Astrocyte (in vitro differentiated cells and primary cell): Measurements from ENCODE around the gene ADD3. TPM values are rescaled to one million over a fixed set of nuclear protein-coding genes. Genes with fewer than 3 reads are reported as not detected.

ENCODE experiments used
- DNase-seq: peaks from one replicate; pipeline ENCODE4 v3.0.0-alpha.2; 2010; ENCODE audit warnings: low read depth
- FAIRE-seq: peaks from 2 replicates; lab custom pipeline; 2011; peaks lifted over from hg19 to GRCh38; lab: Jason Lieb, UNC
- H2AFZ ChIP-seq: 2 replicates; pipeline ENCODE4 v1.6.0; 2012; ENCODE audit warnings: low read depth, low read length, inconsistent platforms
- H3K27ac ChIP-seq: 2 replicates; pipeline ENCODE4 v1.5.1; 2011; ENCODE audit warnings: low read depth, low read length, inconsistent platforms
- H3K27me3 ChIP-seq: 2 replicates; pipeline ENCODE4 v1.6.0; 2011; ENCODE audit warnings: low read length, inconsistent platforms; ENCODE audit not compliant: insufficient read depth
- H3K36me3 ChIP-seq: 2 replicates; pipeline ENCODE4 v1.5.1; 2011; ENCODE audit warnings: low read length, inconsistent platforms; ENCODE audit not compliant: insufficient read depth
- H3K4me1 ChIP-seq: 2 replicates; pipeline ENCODE4 v1.5.1; 2011; ENCODE audit warnings: low read length, inconsistent platforms; ENCODE audit not compliant: insufficient read depth
- H3K4me2 ChIP-seq: 2 replicates; pipeline ENCODE4 v1.6.0; 2012; ENCODE audit warnings: low read length, inconsistent platforms
- H3K4me3 ChIP-seq: 2 replicates; pipeline ENCODE4 v1.5.1; 2011; ENCODE audit warnings: low read depth, mild to moderate bottlenecking, low read length, inconsistent platforms; ENCODE audit not compliant: insufficient read depth
- H3K79me2 ChIP-seq: 2 replicates; pipeline ENCODE4 v1.6.0; 2012; ENCODE audit warnings: mild to moderate bottlenecking, low read length, inconsistent platforms; ENCODE audit not compliant: insufficient read depth
- H3K9ac ChIP-seq: 2 replicates; pipeline ENCODE4 v1.6.0; 2012; ENCODE audit warnings: mild to moderate bottlenecking, low read length, inconsistent platforms
- H3K9me3 ChIP-seq: 2 replicates; pipeline ENCODE4 v1.5.1; 2012; ENCODE audit warnings: low read depth, mild to moderate bottlenecking, low read length, inconsistent platforms; ENCODE audit not compliant: insufficient read depth
- H4K20me1 ChIP-seq: 2 replicates; pipeline ENCODE4 v1.6.0; 2012; ENCODE audit warnings: low read length, inconsistent platforms; ENCODE audit not compliant: insufficient read depth
- H3K27ac Mint-ChIP-seq: one replicate; pipeline ENCODE4 v1.8.0; 2021; ENCODE audit warnings: mild to moderate bottlenecking, mixed read lengths; ENCODE audit not compliant: unreplicated experiment
- H3K27me3 Mint-ChIP-seq: one replicate; pipeline ENCODE4 v1.8.0; 2021; ENCODE audit warnings: low read depth, mixed read lengths; ENCODE audit not compliant: unreplicated experiment
- H3K36me3 Mint-ChIP-seq: one replicate; pipeline ENCODE4 v1.8.0; 2021; ENCODE audit warnings: low read depth, mixed read lengths; ENCODE audit not compliant: unreplicated experiment
- H3K4me1 Mint-ChIP-seq: one replicate; pipeline ENCODE4 v1.8.0; 2021; ENCODE audit warnings: low read depth, mixed read lengths; ENCODE audit not compliant: unreplicated experiment
- H3K4me3 Mint-ChIP-seq: one replicate; pipeline ENCODE4 v1.8.0; 2021; ENCODE audit warnings: mild to moderate bottlenecking, moderate library complexity, mixed read lengths; ENCODE audit not compliant: unreplicated experiment
- H3K9me3 Mint-ChIP-seq: one replicate; pipeline ENCODE4 v1.8.0; 2021; ENCODE audit warnings: mild to moderate bottlenecking, mixed read lengths; ENCODE audit not compliant: unreplicated experiment
- EZH2 ChIP-seq: IDR thresholded peaks from 2 replicates; pipeline ENCODE4 v1.6.1; 2012; ENCODE audit warnings: mild to moderate bottlenecking, low read length, inconsistent platforms; ENCODE audit not compliant: insufficient read depth
- total RNA-seq: library from RNA; stranded (reverse); gene quantifications from 2 replicates; pipeline ENCODE4 v1.2.1, GENCODE V29; 2021
- TF ChIP-seq, protein P1 (sequence below): IDR thresholded peaks from 2 replicates; pipeline ENCODE4 v1.5.1; 2011; ENCODE audit warnings: low read depth, mild to moderate bottlenecking, inconsistent platforms, low read length, moderate library complexity; ENCODE audit not compliant: insufficient read depth

The ADD3 gene
- total RNA-seq, 1 donor from 2014 or later = 127 TPM

DNA sequence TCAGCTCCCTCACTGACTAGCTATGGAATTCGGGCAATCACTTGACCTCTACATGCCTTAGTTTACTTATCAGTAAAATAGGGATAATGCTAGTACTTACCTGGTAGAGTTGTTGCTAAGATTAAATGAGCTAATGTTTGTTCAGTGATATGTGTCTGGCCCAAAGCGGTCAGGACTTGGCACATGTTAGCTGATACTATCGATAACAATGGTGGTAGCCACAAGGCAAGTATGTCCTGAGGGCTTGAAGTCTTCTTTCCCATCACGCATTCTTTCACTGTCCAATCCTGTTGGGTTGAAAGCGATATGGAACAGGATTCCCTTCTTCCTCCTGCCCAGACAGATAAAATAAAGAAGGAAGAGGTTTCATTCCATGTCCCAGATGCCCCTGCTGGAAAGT is 174.1 kb downstream of the ADD3 start:
- H3K4me2 ChIP-seq = no peak overlapping the region
- Mint-ChIP-seq H3K36me3 (no peaks in the 10 kb centered on the region), H3K4me1 (no peaks in the 10 kb centered on the region), H3K9me3 (no peaks in the 10 kb centered on the region), H3K4me3 (no peak overlapping the region), H3K27me3 (peaks cover 6% of the 10 kb centered on the region), H3K27ac (no peak overlapping the region)
- no peak overlapping the region for H3K9ac ChIP-seq
- no peaks in the 10 kb centered on the region for H3K79me2 ChIP-seq
- H3K27ac ChIP-seq = no peak overlapping the region
- no peaks in the 10 kb centered on the region for H4K20me1 ChIP-seq
- no peaks in the 10 kb centered on the region for H3K27me3 ChIP-seq
- no peak for TF ChIP-seq EZH2
- TF ChIP-seq, protein P1, sequence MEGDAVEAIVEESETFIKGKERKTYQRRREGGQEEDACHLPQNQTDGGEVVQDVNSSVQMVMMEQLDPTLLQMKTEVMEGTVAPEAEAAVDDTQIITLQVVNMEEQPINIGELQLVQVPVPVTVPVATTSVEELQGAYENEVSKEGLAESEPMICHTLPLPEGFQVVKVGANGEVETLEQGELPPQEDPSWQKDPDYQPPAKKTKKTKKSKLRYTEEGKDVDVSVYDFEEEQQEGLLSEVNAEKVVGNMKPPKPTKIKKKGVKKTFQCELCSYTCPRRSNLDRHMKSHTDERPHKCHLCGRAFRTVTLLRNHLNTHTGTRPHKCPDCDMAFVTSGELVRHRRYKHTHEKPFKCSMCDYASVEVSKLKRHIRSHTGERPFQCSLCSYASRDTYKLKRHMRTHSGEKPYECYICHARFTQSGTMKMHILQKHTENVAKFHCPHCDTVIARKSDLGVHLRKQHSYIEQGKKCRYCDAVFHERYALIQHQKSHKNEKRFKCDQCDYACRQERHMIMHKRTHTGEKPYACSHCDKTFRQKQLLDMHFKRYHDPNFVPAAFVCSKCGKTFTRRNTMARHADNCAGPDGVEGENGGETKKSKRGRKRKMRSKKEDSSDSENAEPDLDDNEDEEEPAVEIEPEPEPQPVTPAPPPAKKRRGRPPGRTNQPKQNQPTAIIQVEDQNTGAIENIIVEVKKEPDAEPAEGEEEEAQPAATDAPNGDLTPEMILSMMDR = no peak
- FAIRE-seq (no peak), DNase-seq (no peak)
- no peaks in the 10 kb centered on the region for H3K9me3 ChIP-seq
- no peaks in the 10 kb centered on the region for H3K36me3 ChIP-seq
- no peak overlapping the region for H3K4me3 ChIP-seq
- H2AFZ ChIP-seq = no peak overlapping the region
- no peaks in the 10 kb centered on the region for H3K4me1 ChIP-seq

GRCh38 chr10:110184398-110184797 is 176.6 kb downstream of the ADD3 start:
- Mint-ChIP-seq H3K27me3 (peaks cover 3% of the 10 kb centered on the region), H3K36me3 (no peaks in the 10 kb centered on the region), H3K4me1 (no peaks in the 10 kb centered on the region), H3K27ac (no peak overlapping the region), H3K9me3 (no peaks in the 10 kb centered on the region), H3K4me3 (no peak overlapping the region)
- H3K79me2 ChIP-seq = no peaks in the 10 kb centered on the region
- H3K9me3 ChIP-seq = no peaks in the 10 kb centered on the region
- TF ChIP-seq EZH2 = no peak
- TF ChIP-seq, protein P1 = no peak
- no peaks in the 10 kb centered on the region for H3K4me1 ChIP-seq
- H2AFZ ChIP-seq = no peak overlapping the region
- no peaks in the 10 kb centered on the region for H3K27me3 ChIP-seq
- no peak overlapping the region for H3K9ac ChIP-seq
- H3K27ac ChIP-seq = no peak overlapping the region
- no peaks in the 10 kb centered on the region for H3K36me3 ChIP-seq
- H4K20me1 ChIP-seq = no peaks in the 10 kb centered on the region
- no peak for FAIRE-seq
- DNase-seq = no peak
- H3K4me2 ChIP-seq = no peak overlapping the region
- H3K4me3 ChIP-seq = no peak overlapping the region

Other genes with a start within 250 kb of the ADD3 start
- 100 and 104 TPM in 2 replicates for gene XPNPEP1, start 84.5 kb upstream of the ADD3 start, total RNA-seq
- gene MXI1, start 199.6 kb downstream of the ADD3 start, total RNA-seq = 31.5 and 35.4 TPM in 2 replicates